Measurements from ENCODE around the gene KIAA0513. TPM values are rescaled to one million over a fixed set of nuclear protein-coding genes. Genes with fewer than 3 reads are reported as not detected.

The KIAA0513 gene
- total RNA-seq, 1 donor from 2014 or later = 56.1 TPM

- Mint-ChIP-seq H3K9me3 (ENCODE audit: unreplicated experiment) (no peaks in the 10 kb centered on the region), H3K27ac (ENCODE audit: unreplicated experiment) (peak overlapping the region; percentile 15), H3K4me1 (ENCODE audit: low read depth, unreplicated experiment) (peaks cover 31% of the 10 kb centered on the region), H3K27me3 (ENCODE audit: unreplicated experiment) (peaks cover 3% of the 10 kb centered on the region), H3K4me3 (ENCODE audit: unreplicated experiment) (no peak overlapping the region), H3K36me3 (ENCODE audit: unreplicated experiment) (no peaks in the 10 kb centered on the region)
- DNase-seq = no peak
- TF ChIP-seq CTCF (IDR thresholded peaks at IDR 0.05; ENCODE audit: partially characterized antibody, unreplicated experiment) = no peak
Measured at GRCh38 chr16:85003725-85004586, 23.6 kb upstream of the KIAA0513 start.

- Mint-ChIP-seq H3K9me3 (ENCODE audit: unreplicated experiment) (no peaks in the 10 kb centered on the region), H3K27me3 (ENCODE audit: unreplicated experiment) (peaks cover 3% of the 10 kb centered on the region), H3K27ac (ENCODE audit: unreplicated experiment) (no peak overlapping the region), H3K4me3 (ENCODE audit: unreplicated experiment) (peak overlapping the region; percentile 27), H3K4me1 (ENCODE audit: low read depth, unreplicated experiment) (peaks cover 31% of the 10 kb centered on the region), H3K36me3 (ENCODE audit: unreplicated experiment) (no peaks in the 10 kb centered on the region)
- TF ChIP-seq CTCF (IDR thresholded peaks at IDR 0.05; ENCODE audit: partially characterized antibody, unreplicated experiment) = no peak
- no peak for DNase-seq
Measured at GRCh38 chr16:85004587-85005205, 22.9 kb upstream of the KIAA0513 start.

GRCh38 chr16:85005285-85006069 is 22.1 kb upstream of the KIAA0513 start:
- DNase-seq = no peak
- Mint-ChIP-seq H3K4me3 (ENCODE audit: unreplicated experiment) (no peak overlapping the region), H3K27me3 (ENCODE audit: unreplicated experiment) (peaks cover 3% of the 10 kb centered on the region), H3K9me3 (ENCODE audit: unreplicated experiment) (peaks cover 4% of the 10 kb centered on the region), H3K4me1 (ENCODE audit: low read depth, unreplicated experiment) (peaks cover 35% of the 10 kb centered on the region), H3K27ac (ENCODE audit: unreplicated experiment) (no peak overlapping the region), H3K36me3 (ENCODE audit: unreplicated experiment) (no peaks in the 10 kb centered on the region)
- no peak for TF ChIP-seq CTCF (IDR thresholded peaks at IDR 0.05; ENCODE audit: partially characterized antibody, unreplicated experiment)

GRCh38 chr16:85006639-85007038 is 21.0 kb upstream of the KIAA0513 start:
- H3K4me1 Mint-ChIP-seq (ENCODE audit: low read depth, unreplicated experiment) = peaks cover 33% of the 10 kb centered on the region
- H3K27ac Mint-ChIP-seq (ENCODE audit: unreplicated experiment) = no peak overlapping the region
- H3K36me3 Mint-ChIP-seq (ENCODE audit: unreplicated experiment) = no peaks in the 10 kb centered on the region
- no peak for DNase-seq
- H3K9me3 Mint-ChIP-seq (ENCODE audit: unreplicated experiment) = peaks cover 6% of the 10 kb centered on the region
- no peak for TF ChIP-seq CTCF (IDR thresholded peaks at IDR 0.05; ENCODE audit: partially characterized antibody, unreplicated experiment)
- H3K27me3 Mint-ChIP-seq (ENCODE audit: unreplicated experiment) = peaks cover 7% of the 10 kb centered on the region
- H3K4me3 Mint-ChIP-seq (ENCODE audit: unreplicated experiment) = no peak overlapping the region
